GM19468 (cell line): ENCODE results near the gene SEPHS2.
"Not testable (repeated sequence)": the region's sequence is repeated elsewhere in the genome, so short reads cannot be mapped to it uniquely, and the experiment has no call there.

Experiments
- ATAC-seq: cut with Tn5 transposase; IDR thresholded peaks from one replicate; pipeline ENCODE4 v1.9.1; 2021; ENCODE audit warnings: mild to moderate bottlenecking, moderate library complexity, moderate number of reproducible peaks; ENCODE audit not compliant: unreplicated experiment; ENCODE audit errors: extremely low read depth

Gene SEPHS2

DNA sequence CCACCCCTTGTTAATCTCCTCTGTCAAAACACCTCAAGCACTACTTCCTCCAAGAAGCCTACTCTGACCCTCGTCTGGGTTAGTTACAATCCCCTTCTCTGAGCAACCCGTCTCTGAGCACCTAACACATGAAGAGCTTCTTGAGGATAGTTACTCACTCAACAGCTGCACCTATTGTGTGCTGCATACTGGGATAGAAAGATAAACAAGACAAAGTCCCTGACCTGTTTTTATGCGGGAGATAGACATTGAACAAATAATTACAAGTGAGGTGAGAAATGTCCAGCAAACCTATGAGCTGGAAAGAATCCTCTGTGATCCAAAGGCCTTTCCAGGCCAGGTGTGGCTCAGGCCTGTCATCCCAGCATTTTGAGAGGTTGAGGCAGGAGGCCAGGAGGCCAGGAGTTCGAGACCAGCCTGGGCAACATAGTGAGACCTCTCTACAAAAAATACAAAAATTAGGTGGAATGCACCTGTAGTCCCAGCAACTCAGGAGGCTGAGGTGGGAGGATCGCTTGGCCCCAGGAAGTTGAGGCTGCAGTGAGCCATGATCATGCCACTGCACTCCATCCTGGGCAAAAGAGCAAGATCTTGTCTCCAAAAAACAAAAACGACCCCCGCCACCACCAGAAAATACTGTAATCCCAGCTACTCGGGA, 43.8 kb downstream of the SEPHS2 start:
- ATAC-seq, result no peak

DNA sequence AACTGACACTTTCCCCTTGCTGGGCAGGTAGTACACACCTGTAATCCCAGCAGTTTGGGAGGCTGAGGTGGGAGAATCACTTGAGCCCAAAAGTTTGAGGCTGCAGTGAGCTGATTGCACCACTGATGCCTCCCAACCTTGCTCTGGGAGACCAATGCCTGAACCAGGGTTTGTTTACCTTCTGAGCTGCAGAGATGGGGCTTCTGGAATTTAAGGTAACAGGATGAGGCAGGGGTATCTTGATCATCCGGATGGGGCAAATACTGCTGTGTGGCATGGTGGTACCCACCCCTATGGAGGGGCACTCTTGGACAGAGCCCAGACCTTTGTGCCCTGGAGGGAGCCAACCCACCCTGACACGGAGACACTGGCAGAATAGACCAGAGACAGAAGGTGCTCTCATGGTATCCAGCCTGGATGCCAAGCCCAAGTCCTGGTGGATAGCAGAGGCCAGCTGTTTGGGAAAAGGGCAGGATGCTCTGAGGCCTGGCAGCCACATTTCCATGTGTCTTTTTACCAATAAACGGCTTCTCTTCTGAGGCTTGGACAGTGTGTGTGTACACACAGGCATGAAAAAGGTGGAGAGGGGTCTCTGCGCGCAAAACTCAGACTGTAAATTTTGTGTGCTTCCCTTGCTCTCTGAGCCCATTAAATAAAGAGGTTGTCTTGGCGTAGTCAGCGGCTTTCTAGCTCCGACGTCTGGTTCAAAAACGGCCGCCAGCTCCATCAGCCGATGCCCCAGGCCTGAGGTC, 46.1 kb downstream of the SEPHS2 start:
- ATAC-seq, result no peak

DNA sequence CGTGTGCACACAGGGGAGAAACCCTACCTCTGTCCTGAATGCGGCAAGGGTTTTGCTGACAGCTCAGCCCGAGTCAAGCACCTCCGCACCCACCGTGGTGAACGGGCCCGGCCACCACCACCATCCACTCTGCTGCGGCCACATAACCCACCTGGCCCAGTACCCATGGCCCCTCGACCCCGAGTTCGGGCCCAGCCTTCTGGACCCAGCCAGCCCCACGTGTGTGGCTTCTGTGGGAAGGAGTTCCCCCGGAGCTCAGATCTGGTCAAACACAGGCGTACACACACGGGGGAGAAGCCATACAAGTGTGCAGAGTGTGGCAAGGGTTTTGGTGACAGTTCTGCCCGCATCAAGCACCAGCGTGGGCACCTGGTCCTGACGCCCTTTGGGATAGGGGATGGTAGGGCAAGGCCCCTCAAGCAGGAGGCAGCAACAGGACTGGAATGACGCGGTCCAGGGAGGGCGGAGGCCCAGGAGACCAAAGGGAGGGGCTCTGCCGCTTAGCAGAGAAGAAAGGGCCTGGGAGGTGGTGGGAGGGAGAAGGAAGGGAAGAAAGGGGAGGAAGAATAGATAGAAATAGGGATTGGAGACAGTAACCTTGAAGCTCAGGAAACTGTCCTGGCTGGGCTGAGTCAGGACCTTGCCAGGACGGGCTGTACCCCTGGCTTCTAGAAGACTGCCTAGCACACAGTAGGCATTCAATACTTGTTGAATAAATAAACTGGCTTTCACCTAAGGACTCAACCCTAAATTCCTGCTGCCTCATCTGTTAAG, 46.8 kb downstream of the SEPHS2 start:
- ATAC-seq, result no peak

DNA sequence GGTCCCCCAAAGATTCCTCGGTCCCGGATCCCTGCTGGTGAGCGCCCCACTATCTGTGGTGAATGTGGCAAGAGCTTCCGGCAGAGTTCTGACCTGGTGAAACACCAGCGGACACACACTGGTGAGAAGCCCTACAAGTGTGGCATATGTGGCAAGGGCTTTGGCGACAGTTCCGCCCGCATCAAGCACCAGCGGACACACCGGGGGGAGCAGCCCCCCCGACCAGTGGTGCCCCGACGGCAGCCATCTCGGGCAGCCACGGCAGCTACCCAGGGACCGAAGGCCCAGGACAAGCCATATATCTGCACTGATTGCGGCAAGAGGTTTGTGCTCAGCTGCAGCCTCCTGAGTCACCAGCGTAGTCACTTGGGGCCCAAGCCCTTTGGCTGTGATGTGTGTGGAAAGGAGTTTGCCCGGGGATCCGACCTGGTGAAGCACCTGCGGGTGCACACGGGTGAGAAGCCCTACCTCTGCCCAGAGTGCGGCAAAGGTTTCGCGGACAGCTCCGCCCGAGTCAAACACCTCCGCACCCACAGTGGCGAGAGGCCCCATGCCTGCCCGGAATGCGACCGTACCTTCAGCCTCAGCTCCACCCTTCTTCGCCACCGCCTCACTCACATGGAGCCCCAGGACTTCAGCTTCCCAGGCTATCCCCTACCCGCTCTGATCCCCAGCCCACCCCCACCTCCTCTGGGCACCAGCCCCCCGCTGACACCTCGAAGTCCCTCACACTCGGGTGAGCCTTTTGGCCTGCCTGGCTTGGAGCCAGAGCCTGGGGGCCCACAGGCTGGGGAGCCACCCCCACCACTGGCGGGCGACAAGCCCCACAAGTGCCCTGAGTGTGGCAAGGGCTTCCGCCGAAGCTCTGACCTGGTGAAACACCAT, 47.7 kb downstream of the SEPHS2 start:
- ATAC-seq, result no peak

DNA sequence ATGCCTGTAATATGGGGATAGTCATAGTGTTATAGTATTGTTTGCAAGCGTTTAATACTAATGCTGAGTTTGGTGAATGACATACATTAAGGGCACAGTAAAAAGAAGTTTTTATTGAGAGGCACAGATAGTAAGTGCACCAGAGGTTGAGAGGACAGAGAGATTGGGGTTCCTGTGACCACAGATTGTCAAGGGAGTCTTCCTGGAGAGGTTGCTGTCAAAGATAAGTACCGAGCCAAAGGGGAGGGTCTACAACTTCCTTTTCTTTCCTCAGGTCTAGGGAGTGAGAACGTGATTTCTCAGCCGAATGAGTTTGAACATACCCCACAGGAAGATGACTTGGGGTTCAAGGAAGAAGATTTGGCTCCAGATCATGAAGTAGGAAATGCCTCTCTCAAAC, 48.6 kb downstream of the SEPHS2 start:
- no peak for ATAC-seq

DNA sequence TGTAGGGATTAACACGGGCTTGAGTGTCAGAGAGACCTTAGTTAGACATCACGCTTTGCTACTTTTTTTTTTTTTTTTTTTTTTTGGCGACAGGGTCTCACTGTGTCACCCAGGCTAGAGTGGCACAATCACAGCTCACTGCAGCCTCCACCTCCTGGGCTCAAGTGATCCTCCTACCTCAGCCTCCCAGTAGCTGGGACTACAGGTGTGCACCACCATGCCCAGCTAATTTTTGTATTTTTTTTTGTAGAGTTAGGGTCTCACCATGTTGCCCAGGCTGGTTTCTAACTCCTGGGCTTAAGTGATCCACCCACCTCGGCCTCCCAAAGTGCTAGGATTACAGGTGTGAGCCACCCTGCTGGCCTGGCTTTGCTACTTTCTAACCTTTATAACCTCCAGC, 49.0 kb downstream of the SEPHS2 start:
- ATAC-seq, result not testable (repeated sequence)

DNA sequence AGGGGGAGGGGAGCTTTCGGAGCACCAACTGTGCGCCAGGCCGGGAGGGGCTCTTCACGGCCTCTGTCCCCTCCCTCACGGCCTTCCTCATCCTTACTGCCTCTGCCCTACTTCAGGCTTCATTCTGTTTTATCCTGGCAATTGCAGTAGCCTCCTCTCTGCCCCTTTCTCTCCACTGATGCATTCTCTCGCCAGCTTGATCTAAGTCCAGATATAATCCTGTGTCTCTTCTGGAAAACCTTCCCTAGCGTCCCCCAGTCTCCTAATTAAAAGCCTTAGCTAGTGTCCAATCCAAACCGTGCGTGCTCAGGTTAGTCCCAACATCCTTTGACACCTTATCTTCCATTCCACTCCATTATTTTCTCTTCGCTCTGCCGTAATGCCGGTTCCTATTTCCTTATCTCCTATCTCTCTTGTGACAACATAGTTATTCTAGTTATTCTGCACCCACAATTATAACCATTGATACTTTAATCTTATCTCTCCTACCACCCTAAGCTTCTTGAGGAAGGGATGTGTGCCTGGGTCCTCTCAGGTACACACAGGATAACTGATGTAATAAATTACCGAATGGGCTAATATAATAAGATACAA, 49.6 kb downstream of the SEPHS2 start:
- no peak for ATAC-seq

DNA sequence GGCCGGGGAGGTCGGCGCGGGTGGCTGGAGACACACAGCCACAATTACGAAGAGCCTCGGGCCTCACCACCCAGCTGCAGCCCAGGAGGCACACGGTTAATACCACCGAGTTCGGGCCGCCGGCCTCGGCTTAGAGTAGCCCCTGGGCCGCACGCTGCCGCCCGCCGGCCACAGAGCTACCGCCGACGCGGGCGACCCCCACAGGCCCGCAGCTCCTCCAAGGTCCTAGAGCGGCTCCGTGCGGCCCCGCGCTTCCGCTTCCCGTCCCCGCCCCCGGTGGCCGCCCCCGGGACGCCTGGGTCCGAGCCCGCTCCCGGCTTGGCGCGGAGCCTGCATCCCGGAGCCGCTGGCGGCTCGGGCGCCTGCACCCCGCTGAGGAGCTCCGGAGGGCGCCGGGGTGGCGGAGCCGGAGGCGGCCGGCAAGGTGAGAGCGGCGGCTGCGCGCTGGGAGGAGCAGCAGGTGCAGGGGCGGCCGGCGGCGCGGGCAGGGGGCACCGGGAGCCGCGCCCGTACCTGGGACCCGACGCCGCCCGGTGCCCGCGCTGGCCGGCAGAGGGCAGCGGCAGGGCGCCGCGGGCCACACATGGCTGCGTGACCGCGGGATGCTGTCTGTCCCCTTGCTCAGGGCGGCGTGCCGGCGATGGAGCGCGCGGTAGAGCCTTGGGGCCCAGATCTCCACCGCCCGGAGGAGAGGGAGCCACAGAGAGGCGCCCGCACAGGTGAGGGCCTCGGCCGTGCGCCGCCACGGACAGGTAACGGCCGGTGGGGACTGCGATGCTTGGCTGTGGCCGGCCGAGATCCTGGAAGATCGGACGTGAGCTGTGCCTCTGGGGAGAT, 50.3 kb downstream of the SEPHS2 start, which contains the start of gene ZNF48:
TSS of gene ZNF48 (plus strand) at position 266 of the 837 bp plus-strand sequence. CDS start at position 641, 375 bp downstream.
- no peak for ATAC-seq

DNA sequence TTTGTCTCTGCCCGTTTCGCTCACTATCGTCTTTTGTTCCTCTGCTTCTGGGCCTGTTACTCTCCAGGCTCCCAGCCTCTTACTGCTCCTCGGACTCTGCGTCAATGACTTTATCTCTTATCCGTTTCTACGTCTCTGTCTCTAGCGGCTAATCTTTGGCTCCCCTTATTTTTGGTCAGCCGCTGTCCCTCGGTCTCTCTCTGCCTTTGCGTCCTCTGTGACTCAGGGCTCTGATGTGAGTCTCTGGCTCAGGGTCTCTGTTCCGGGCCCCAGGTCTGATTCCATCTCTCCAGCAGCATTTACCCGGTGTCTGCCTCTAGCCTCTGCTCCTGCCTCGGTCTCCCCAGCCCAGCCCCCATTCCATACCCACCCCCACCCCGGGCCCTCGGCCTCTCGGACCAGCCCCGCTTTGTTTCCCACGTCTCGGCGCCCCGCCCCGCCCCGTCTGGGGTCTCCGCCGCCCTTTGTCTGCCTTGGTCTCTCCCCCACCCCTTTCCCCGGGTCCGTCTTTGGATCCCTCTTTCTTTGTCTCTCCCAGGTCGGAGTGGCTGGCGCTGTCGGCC, 51.0 kb downstream of the SEPHS2 start:
- no peak for ATAC-seq
